ENCODE data around the gene CWF19L1. TPM values are rescaled to one million over a fixed set of nuclear protein-coding genes. Genes with fewer than 3 reads are reported as not detected.

The CWF19L1 gene
- total RNA-seq, 6 donors from 2014 or later, result 15.2 to 46.1 (median 23.3) TPM

DNA sequence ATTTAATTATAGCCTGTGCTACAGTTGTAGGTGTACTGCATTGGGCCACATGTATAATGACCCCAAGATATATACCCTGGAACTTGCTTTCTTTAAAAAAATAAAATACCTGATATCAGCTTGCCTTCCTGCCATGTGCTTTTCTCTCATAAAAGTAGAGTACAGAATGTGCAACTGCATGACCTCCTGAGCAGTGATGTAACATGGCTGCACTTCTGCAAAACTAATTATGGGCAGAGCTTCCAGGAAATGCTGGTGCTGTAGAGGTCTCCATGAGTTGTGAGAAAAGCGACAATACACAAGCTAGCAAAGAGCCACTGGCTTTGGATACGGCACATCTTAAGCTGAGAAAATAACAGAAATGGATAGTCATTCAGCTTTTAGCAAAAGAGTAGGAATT is 75.1 kb downstream of the CWF19L1 start:
- H3K36me3 ChIP-seq, result peaks cover 7 to 70% (median 31%) of the 10 kb centered on the region in 4 donors
- TF ChIP-seq EP300 (IDR thresholded peaks at IDR 0.05) (peak in 1 of 4 donors; percentile 24), POLR2AphosphoS5 (IDR thresholded peaks at IDR 0.05) (peak; percentile 16 to 69), POLR2A (IDR thresholded peaks at IDR 0.05) (no peak)
- TF ChIP-seq, protein P1, sequence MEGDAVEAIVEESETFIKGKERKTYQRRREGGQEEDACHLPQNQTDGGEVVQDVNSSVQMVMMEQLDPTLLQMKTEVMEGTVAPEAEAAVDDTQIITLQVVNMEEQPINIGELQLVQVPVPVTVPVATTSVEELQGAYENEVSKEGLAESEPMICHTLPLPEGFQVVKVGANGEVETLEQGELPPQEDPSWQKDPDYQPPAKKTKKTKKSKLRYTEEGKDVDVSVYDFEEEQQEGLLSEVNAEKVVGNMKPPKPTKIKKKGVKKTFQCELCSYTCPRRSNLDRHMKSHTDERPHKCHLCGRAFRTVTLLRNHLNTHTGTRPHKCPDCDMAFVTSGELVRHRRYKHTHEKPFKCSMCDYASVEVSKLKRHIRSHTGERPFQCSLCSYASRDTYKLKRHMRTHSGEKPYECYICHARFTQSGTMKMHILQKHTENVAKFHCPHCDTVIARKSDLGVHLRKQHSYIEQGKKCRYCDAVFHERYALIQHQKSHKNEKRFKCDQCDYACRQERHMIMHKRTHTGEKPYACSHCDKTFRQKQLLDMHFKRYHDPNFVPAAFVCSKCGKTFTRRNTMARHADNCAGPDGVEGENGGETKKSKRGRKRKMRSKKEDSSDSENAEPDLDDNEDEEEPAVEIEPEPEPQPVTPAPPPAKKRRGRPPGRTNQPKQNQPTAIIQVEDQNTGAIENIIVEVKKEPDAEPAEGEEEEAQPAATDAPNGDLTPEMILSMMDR (IDR thresholded peaks at IDR 0.05), result no peak
- peak in 1 of 2 donors; percentile 63 for DNase-seq

DNA sequence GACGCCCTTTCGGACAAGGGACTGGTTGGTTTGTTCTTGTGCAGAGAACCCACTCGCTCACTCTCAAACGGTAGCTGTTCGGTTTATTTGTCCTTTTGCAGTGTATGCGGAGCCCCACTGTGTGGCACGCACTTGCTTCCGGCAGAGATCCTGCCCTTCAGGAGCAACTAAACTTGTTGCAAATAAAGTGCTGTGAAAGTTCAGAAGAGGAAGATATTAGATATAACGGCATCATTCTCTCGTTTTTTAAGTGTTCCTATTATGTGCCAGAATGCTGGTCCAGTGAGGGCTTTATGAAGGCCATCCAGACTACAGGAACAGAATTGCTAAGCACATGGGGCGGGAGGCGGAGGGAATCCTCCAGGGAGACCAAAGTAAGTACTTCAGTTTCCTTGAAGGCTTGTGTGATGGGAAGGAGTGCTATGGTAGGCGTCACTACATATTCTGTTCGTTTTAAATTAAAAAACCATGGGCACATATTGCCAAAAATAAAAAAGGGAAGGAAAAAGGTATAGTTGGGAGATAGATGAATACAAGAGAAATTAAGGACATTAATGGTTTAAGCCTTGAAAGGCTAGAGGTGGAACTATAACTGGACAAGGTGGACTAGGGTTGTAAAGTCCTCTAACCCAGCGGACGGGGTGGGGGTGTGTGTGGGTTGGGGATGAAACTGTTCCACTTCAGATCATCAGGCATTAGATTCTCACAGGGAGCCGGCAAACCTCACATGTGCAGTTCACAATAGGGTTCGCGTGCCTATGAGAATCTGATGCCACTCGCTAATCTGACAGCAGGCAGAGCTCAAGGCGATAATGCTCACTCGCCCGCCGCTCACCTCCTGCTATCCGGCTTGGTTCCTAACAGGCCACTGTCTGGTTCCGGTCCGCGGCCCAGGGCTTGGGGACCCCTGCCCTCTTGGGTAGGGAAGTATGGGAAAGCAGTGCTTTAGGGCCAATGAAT is 80.9 kb downstream of the CWF19L1 start:
- WGBS, 2 donors, result 27 to 33% methylated on average over 24 to 28 of the region's 28 CpGs
- no peaks in the 10 kb centered on the region for H3K27me3 ChIP-seq
- DNase-seq (peak; percentile 60 to 61), ATAC-seq (ENCODE audit: low FRiP score in 2 of 2) (peak; percentile 59 to 80)
- H3K36me3 ChIP-seq, result peaks cover under 1 to 31% (median 7%) of the 10 kb centered on the region in 4 donors
- TF ChIP-seq POLR2AphosphoS5 (IDR thresholded peaks at IDR 0.05) (no peak), POLR2A (IDR thresholded peaks at IDR 0.05) (no peak), EP300 (IDR thresholded peaks at IDR 0.05) (no peak)
- TF ChIP-seq, protein P1 (IDR thresholded peaks at IDR 0.05), result no peak
- H3K27ac ChIP-seq, result peak overlapping the region; percentile 82 to 91 (median 90)
- H3K4me1 ChIP-seq, result peaks cover 23 to 32% (median 27%) of the 10 kb centered on the region in 4 donors
- peak overlapping the region; percentile 78 to 94 (median 84) for H3K4me3 ChIP-seq
- H3K9me3 ChIP-seq, result no peaks in the 10 kb centered on the region

More for the DNA sequence above, 75.1 kb downstream of the CWF19L1 start:
- H3K4me3 ChIP-seq, result no peak overlapping the region
- peak overlapping the region in 3 of 4 donors; percentile 31 to 61 (median 38) for H3K27ac ChIP-seq
- ATAC-seq (ENCODE audit: low FRiP score in 2 of 2), result peak in 1 of 2 donors; percentile 65
- H3K4me1 ChIP-seq, result peaks cover 1 to 7% (median 3%) of the 10 kb centered on the region in 4 donors
- 66 to 69% methylated on average over 2 of the region's 2 CpGs for WGBS, 2 donors
- H3K9me3 ChIP-seq, result no peaks in the 10 kb centered on the region
- H3K27me3 ChIP-seq, result no peaks in the 10 kb centered on the region

DNA sequence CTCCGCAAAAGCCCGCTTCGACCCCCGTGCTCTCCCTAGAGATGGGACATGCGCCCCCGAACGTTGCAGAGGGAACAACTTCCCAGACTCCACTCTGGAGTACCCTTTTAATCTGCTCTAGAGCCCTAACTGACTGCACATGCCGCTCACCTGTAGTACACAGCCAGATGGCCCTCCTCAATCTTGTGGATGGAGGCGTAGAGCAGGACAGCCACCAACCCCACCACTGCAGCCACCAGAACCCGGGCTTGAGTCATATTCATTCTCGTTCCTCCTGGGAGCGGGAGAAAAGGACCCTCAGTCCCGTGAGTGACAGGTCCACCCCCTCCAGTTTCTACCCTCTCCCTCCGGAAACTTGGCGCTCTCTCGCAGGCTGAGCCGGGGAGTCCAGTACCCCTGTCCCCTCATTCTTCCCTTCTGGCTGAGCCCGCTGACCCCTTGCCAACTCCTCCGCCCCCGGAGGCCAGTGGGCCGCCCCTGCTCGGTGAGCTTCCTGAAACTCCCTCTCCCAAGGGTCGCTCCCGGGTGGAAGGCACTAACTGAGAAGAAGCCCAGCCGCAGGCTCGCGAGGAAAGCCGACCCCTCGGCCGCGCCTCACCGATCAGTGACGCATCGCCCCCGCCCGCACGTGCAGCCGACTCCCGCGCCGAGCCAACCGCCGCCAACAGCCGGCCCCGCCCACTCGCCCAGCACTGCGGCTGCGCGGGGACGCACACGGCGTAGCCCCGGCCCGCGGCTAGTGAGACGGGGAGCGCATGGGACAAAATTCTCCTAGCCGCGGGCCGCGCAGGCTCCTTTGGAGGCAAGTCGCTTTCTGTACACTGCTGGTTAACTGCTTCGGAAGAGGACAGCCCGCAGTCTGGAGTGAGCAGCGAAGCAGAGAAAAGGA is 81.8 kb downstream of the CWF19L1 start, which contains the start of gene ERLIN1:
Gene ERLIN1, minus strand, starts transcription at position 666 of the 889 bp plus-strand sequence. Its CDS starts 403 bp downstream, at position 263.
- Histone ChIP-seq H3K4me3 (peak within 1 kb of the TSS; percentile 78 to 94 (median 84)), H3K36me3 (peaks cover 0 to 23% (median 4%) of the 10 kb centered on the region in 4 donors), H3K9me3 (no peaks in the 10 kb centered on the region), H3K4me1 (peaks cover 23 to 32% (median 27%) of the 10 kb centered on the region in 4 donors), H3K27ac (peak within 1 kb of the TSS; percentile 82 to 91 (median 90)), H3K27me3 (no peaks in the 10 kb centered on the region)
- WGBS, 2 donors, result 1% methylated on average over 25 to 52 of the region's 65 CpGs
- TF ChIP-seq, protein P1 (IDR thresholded peaks at IDR 0.05), result peak in 2 of 6 experiments; percentile 25 to 36
- TF ChIP-seq EP300 (IDR thresholded peaks at IDR 0.05) (peak in 1 of 4 donors; percentile 46), POLR2AphosphoS5 (IDR thresholded peaks at IDR 0.05) (peak; percentile 71 to 90), POLR2A (IDR thresholded peaks at IDR 0.05) (peak in 3 of 4 donors; percentile 43 to 85 (median 52))
- ATAC-seq (ENCODE audit: low FRiP score in 2 of 2), result peak; percentile 98 to 99
- DNase-seq, result peak; percentile 93 to 99

DNA sequence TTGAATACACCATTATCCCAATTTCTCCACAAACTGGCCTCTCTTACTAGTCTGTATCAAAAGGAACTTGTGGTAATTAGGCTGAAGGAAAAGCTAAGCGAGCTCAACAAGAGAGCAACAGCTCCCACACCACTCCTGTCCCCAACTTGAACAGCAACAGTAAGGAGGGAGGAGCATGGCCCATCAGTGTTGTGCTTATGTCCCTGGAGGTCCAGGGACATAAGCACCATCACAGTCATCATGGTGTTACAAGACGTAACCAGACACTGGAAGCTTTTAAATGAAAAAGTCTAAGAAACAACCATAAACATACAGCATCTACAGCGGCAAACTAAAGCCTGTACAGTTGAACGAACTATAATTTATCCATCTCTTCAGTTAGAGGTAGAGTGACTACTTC is 82.6 kb downstream of the CWF19L1 start:
- peak overlapping the region; percentile 78 to 94 (median 84) for H3K4me3 ChIP-seq
- TF ChIP-seq EP300 (IDR thresholded peaks at IDR 0.05), result no peak
- H3K9me3 ChIP-seq, result no peaks in the 10 kb centered on the region
- DNase-seq (peak in 1 of 2 donors; percentile 22), ATAC-seq (ENCODE audit: low FRiP score in 2 of 2) (no peak)
- WGBS, 2 donors, result 7 to 8% methylated on average over 4 of the region's 4 CpGs
- peak overlapping the region; percentile 82 to 91 (median 90) for H3K27ac ChIP-seq
- H3K27me3 ChIP-seq, result no peaks in the 10 kb centered on the region
- peaks cover 23 to 33% (median 27%) of the 10 kb centered on the region in 4 donors for H3K4me1 ChIP-seq
- peaks cover 0 to 15% (median under 1%) of the 10 kb centered on the region in 4 donors for H3K36me3 ChIP-seq

All from upper lobe of left lung (tissue), 6 donors.